GM08714 (cell line): ENCODE data around the gene MRTFA.

Experiments
- H3K4me3 ChIP-seq: fragments of 200-500 bp; sonication (Bioruptor generic); 2 replicates; pipeline ENCODE4 v1.5.1; 2014; ENCODE audit warnings: mild to moderate bottlenecking, low read length, inconsistent platforms
- ZNF274 ChIP-seq: IDR thresholded peaks from 2 replicates; pipeline ENCODE4 v1.6.1; 2012; ENCODE audit warnings: mild to moderate bottlenecking, low read depth, low read length

MRTFA gene

DNA sequence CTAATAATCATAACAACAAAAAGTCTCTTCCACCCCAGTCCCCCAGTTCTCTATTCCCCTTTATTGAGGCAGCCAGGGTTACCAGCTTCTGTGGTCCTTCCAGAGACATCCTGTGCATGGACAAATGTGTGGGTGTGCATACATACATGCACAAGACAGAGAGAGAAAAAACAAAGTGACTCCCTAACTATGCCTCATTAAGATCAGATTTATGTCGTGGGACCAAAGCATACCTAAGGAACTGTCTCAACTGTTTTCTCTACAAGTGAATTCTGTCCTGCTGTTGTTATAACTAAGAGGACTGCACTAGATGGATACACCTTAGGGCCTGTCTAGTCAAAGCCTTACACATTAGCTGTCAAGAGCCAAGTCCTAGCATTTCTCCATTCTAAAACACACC, 106.7 kb downstream of the MRTFA start:
- TF ChIP-seq ZNF274, result no peak
- H3K4me3 ChIP-seq, result no peak overlapping the region

DNA sequence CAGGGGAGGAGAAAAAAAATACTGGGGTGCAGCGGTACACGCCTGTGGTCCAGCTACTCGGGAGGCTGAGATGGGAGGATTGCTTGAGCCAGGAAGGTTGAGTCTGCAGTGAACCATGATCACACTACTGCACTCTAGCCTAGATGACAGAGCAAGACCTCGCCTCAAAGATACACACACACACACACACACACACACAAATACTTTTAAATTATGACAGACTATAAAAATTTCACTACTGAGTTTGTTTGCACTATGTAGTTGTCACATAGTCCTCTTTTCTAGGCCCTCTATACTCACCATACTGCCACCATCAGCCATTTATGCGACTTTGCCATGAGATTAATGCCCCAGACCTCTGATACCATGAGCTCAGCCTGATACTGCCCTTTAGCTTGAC, 109.6 kb downstream of the MRTFA start:
- TF ChIP-seq ZNF274, result no peak
- no peak overlapping the region for H3K4me3 ChIP-seq

DNA sequence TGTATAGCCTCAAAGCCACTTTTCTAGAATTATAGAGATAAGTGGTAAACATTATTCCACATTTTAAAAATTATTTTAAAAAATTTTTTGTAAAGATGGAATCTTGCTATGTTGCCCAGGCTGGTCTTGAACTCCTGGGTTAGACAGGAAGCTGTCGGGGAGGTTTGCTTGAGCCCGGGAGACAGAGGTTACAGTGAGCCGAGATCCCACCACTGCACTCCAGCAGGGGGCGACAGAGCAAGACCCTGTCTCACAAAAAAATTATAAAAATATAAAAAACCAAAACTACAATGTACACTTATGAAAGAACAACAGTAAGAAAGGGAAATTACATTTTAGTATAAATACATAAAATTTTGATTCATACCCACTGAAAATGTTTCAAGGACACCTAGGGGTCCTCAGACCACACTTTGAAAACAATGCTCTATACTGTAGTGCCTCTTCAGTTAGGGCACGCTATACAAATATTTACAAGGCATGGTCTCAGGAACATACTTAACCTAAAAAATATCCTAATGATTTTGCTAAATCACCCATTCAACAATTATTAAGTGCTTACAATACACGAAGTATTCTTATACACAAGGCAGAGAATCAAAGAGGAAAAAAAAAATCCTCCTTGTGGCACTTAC, 111.2 kb downstream of the MRTFA start:
- no peak for TF ChIP-seq ZNF274

DNA sequence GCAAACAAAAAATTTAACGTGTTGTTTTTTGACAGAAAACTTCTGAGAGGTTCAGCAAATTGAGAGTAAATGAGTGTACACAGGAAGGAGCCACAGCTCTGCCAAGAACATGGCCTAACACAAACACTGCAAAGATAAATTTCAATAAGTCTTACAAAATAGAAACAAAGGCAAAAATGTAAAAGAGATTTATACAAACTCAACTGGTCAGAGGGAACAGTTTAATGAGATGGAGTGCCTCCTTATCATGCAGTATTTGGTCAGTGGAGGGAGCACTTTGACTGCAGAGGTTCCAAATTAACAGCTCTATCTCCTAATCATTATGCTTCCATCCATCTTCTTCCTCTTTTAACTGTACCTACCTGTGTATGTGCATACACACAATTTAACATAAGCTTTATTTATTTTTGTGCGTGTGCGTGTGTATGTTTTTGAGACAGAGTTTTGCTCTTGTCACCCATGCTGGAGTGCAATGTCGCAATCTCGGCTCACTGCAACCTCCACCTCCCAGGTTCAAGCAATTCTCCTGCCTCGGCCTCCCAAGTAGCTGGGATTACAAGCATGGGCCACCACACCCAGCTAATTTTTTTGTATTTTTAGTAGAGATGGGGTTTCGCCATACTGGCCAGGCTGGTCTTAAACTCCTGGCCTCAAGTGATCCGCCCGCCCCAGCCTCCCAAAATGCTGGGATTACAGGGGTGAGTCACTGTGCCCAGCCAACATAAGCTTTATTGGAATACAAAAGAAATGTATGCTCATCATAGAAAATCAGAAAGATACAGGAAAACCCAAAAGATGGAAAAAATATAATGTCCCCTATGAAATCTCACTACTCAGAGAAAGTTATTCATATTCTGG, 111.9 kb downstream of the MRTFA start:
- no peak for TF ChIP-seq ZNF274
- H3K4me3 ChIP-seq, result no peak overlapping the region

More for the DNA sequence above, 111.2 kb downstream of the MRTFA start:
- H3K4me3 ChIP-seq, result no peak overlapping the region

DNA sequence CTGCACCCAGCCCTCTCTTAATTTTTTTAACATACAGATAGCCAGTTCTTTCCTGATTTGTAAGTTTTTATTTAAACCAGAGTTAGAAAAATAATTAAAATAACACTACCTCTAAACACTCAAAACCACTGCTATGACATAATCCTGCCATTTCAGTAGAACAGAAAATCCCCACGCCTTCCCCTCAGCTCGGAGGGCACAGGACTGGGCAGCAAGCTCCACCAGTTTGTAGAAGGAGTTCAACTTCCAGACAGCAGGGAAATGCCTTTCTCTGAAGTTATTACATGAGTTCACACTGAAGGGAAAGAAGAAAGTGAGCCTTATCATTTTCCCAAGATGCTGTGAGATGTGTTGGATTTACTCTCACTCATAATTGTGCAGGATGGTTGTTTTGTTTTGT, 114.4 kb downstream of the MRTFA start:
- H3K4me3 ChIP-seq, result no peak overlapping the region
- TF ChIP-seq ZNF274, result no peak

DNA sequence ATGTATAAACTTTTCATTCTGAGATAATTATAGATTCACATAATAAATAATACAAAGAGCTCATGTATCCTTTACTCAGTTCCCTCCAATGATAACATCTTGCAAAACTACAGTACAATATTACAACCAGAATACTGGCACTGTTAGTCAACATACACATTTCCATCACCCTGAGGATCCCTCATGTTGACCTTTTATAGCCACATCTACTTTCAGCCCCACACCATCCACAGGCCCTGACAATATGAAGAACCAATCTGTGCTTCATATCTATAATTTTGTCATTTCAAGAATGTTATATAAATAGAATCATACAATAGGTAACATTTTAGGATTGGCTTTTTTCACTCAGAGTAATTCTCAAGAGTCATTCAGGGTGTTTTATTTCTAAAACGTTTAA, 115.5 kb downstream of the MRTFA start:
- no peak overlapping the region for H3K4me3 ChIP-seq
- TF ChIP-seq ZNF274, result no peak

DNA sequence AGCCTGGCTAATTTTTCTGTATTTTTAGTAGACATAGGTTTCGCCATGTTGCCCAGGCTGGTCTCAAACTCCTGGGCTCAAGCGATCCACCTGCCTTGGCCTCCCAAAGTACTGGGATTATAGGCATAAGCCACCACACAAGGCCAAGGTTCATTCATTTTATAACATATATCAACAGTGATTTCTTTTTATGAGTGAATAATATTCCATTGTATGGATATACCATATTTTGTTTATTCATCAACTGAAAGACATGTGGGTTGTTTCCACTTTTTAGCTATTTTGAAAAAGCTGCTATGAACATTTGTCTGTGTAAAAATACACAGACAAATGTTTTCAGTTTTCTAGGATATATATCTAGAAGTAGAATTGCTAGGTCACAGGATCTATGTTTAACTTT, 116.0 kb downstream of the MRTFA start:
- no peak overlapping the region for H3K4me3 ChIP-seq
- TF ChIP-seq ZNF274, result no peak

DNA sequence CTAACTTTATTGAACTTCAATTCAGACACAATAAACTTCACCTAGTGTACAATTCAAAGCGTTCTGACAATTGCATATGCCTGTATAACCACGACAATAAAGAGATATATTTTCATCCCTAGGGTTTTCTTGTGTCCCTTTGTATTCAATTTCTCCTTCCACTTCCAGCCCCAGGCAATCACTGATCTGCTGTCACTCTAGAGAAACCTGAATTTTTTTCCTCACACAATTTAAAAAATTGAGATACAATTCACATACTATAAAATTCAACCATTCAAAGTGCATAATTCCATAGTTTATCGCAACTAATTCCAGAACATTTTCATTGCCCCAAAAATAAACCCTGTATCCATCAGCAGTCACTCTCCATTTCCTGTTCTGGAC, 116.6 kb downstream of the MRTFA start:
- TF ChIP-seq ZNF274, result no peak
- H3K4me3 ChIP-seq, result no peak overlapping the region

DNA sequence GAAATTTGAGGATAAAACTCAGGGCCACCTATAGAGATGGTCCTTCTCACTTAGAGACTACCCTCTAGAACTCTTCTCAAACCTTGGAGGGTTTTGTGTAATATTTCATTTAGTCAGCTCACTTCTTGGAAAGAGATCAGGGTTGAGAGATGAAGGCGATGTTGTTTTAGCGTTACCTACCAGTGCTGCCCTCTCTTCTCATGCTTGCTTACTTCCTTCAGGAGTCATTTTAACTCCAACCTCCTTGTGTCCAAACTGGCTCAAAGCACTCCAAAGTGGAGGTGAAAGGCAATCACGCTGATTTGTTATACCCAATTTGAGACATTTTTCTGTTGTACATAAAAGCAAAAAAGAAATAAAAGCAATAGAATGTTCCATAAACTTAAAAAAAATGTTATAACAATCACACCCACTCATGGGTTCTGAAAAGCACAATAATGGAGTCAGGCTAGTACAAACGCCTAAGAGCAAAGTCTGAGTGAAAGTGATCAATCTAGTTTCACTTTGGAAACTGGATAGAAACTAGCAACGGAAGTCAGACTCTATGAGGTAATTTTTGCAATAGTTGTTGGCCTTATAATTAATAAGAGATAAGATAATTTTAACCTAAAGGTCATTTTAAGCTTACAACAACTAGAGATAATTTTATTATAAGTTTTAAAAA, 117.1 kb downstream of the MRTFA start:
- H3K4me3 ChIP-seq, result peak overlapping the region; percentile 26; the same call in 1 of the 2 replicates
- TF ChIP-seq ZNF274, result no peak

DNA sequence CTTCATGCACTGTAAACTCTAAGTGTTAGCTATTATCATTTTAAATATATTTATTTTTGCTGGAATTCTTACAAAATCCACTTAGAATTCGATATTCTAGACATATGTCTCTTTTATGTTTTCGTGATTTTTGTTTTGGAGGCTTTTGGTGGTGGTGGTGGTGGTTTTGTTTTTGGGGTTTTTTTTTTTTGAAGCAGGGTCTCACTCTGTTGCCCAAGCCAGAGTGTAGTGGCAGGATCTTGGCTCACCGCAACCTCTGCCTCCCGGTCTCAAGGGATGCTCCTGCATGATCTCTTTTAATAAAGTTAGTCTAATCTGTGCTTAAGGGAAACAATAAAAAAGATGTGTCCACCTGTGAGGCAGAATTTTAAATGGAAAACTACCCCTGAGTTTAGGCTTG, 117.7 kb downstream of the MRTFA start:
- peak overlapping the region; percentile 26; the same call in 1 of the 2 replicates for H3K4me3 ChIP-seq
- TF ChIP-seq ZNF274, result no peak

DNA sequence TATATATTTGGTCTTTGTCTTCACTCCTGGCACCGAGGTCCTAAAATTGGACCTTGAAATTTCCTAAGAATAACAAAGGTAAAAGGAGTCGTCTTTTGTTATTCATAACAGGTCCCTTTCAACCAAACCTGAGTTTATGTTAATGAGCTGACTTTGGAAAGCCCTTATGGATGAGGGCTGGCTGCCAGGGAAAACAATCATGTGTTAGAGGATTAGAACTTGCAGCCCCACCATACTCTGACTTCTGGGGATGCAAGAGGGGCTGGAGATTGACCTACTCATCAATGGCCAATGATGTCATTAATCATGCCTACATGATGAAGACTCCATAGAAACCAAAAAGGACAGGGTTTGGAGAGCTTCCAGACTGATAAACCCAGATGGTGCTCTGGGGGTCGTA, 118.9 kb downstream of the MRTFA start:
- no peak for TF ChIP-seq ZNF274
- H3K4me3 ChIP-seq, result no peak overlapping the region

DNA sequence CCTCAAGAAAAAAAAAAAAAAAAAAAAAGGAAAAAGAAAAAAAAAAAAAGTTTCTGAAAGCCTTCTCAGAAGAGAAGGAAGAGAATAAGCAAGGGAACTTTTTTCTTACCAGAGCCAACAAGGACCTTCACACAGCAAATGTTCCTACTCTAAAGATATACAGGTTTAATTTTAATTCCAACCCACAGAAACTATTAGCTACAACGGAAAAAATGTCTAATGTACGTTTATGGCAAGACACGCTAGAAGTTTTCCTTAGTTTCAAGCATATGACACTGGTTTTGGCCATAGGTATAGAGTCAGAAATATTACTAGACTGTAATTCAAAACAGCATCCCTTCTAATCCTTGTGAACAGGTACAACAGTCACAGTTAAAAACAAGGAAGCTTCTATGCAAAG, 120.1 kb downstream of the MRTFA start:
- H3K4me3 ChIP-seq, result no peak overlapping the region
- TF ChIP-seq ZNF274, result no peak

DNA sequence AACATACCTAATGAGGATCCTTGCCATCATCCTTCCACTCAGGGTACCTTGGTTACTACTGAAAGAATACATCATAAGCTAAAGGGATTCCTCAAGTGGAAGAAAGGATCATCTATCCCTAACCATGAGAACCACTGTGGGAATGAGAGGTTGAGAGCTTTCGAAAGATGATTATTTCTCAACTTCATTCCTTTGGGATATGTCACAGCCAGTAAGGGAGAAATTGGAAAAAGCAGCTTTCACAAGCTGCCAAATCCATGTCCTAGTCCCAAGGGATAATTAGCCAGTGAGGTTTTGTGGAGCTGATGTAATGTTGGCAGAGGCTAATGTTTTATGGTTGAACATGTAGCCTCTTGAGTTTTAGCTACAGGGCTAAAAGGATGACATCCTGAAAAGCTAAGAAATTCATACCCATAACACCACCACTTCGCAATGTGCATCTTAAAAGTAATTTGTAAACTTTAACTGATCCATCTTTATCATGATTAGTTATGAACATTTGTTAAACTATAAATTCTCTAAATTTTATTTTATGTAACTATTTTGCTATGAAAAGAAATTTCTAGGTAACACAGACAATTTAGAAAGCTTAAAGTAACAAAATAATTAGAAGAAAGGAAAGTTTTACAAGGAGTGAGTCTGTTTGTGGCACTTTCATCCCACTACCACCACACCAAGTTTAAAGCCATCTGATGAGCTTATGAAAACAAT, 123.9 kb downstream of the MRTFA start:
- no peak for TF ChIP-seq ZNF274

DNA sequence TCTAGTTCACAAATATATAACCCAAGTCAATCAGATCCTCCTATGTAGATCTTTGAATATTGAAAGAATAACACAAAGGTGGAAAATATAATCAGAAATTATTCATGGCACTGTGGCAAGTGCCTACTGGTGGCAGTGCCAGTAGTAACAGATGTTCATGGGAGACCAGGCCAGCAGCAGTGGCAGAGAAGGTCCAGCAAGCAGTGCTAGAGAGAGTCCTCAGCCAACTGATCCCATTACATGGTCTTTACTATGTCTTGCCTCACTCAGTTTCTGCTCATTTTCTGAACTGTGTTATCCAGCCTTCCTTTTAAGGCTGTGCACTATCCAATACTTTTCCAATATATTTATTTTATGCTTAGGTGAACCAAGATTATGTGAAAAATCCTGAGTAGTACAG, 124.9 kb downstream of the MRTFA start:
- no peak for TF ChIP-seq ZNF274
- H3K4me3 ChIP-seq, result no peak overlapping the region

More for the DNA sequence above, 123.9 kb downstream of the MRTFA start:
- H3K4me3 ChIP-seq, result no peak overlapping the region
